IMR-90 (cell line): ENCODE data around the gene OR2C3. TPM values are rescaled to one million over a fixed set of nuclear protein-coding genes. Genes with fewer than 3 reads are reported as not detected.
A peak's percentile ranks its signal among the peaks of the same experiment; 100 is the strongest.

Experiments used
- ATAC-seq: fragments of 200-7000 bp; cut with Tn5 transposase; 2 replicates; pipeline ENCODE4 v1.9.1; 2020; ENCODE audit warnings: low read depth, mild to moderate bottlenecking, moderate library complexity
- BruUV-seq: library from RNA; stranded (reverse); fragments of 400-500 nt; replicated peaks from 2 replicates; lab custom pipeline; 2021; lab: Mats Ljungman, UMichigan
- CTCF ChIA-PET: fragments of 300-600 bp; formaldehyde crosslinking; extraction: SDS; loops from one replicate; lab custom pipeline; 2021; ENCODE audit warnings: antibody characterized with exemption; lab: Yijun Ruan, JAX
- POLR2A ChIA-PET: fragments of 300-600 bp; sonication (Branson Sonifier 250); formaldehyde crosslinking; loops from one replicate; lab custom pipeline; 2022; ENCODE audit warnings: antibody characterized with exemption; ENCODE audit not compliant: unreplicated experiment; lab: Charles Lee
- DNase-seq: peaks from one replicate; pipeline ENCODE4 v3.0.0; 2013
- H2AFZ ChIP-seq: replicated peaks from 2 replicates; pipeline ENCODE3; 2013; ENCODE audit warnings: low read length, mild to moderate bottlenecking; ENCODE audit not compliant: poor library complexity
- H2AK5ac ChIP-seq: 2 replicates; pipeline ENCODE4 v1.6.1; 2013; ENCODE audit warnings: low read depth, low read length, inconsistent platforms
- H2AK9ac ChIP-seq: replicated peaks from 2 replicates; pipeline ENCODE3; 2013; ENCODE audit warnings: mild to moderate bottlenecking, low read depth, low read length, moderate library complexity; ENCODE audit not compliant: poor library complexity
- H2BK120ac ChIP-seq: 2 replicates; pipeline ENCODE4 v1.6.1; 2013; ENCODE audit warnings: low read depth, low read length, inconsistent platforms
- H2BK15ac ChIP-seq: 3 replicates; pipeline ENCODE4 v1.6.1; 2013; ENCODE audit warnings: low read depth, low read length, inconsistent platforms
- H2BK20ac ChIP-seq: 2 replicates; pipeline ENCODE4 v1.6.1; 2013; ENCODE audit warnings: low read depth, mild to moderate bottlenecking, inconsistent platforms, low read length, moderate library complexity
- H2BK5ac ChIP-seq: 2 replicates; pipeline ENCODE4 v1.6.1; 2013; ENCODE audit warnings: mild to moderate bottlenecking, low read depth, low read length, inconsistent platforms; ENCODE audit not compliant: poor library complexity, severe bottlenecking
- H3K14ac ChIP-seq: replicated peaks from 2 replicates; pipeline ENCODE4 v1.6.1; 2013; ENCODE audit warnings: low read depth, low read length, inconsistent platforms
- H3K18ac ChIP-seq: 2 replicates; pipeline ENCODE4 v1.6.1; 2013; ENCODE audit warnings: low read depth, low read length, control low read depth
- H3K23ac ChIP-seq: 2 replicates; pipeline ENCODE4 v1.6.1; 2013; ENCODE audit warnings: low read depth, low read length, inconsistent platforms
- H3K27ac ChIP-seq: 2 replicates; pipeline ENCODE4 v1.5.1; 2013; ENCODE audit warnings: mild to moderate bottlenecking, control low read depth, low read length; ENCODE audit not compliant: insufficient read depth
- H3K27me3 ChIP-seq: 2 replicates; pipeline ENCODE4 v1.6.1; 2013; ENCODE audit warnings: low read length; ENCODE audit not compliant: control insufficient read depth, insufficient read depth
- H3K36me3 ChIP-seq: 2 replicates; pipeline ENCODE4 v1.6.1; 2013; ENCODE audit warnings: low read length, mixed read lengths; ENCODE audit not compliant: control insufficient read depth, insufficient read depth
- H3K4ac ChIP-seq: 2 replicates; pipeline ENCODE4 v1.6.1; 2013; ENCODE audit warnings: low read depth, low read length, inconsistent platforms
- H3K4me1 ChIP-seq: 2 replicates; pipeline ENCODE4 v1.6.1; 2013; ENCODE audit warnings: low read length, mixed read lengths; ENCODE audit not compliant: control insufficient read depth, insufficient read depth
- H3K4me2 ChIP-seq: 2 replicates; pipeline ENCODE4 v1.6.1; 2013; ENCODE audit warnings: low read depth, mild to moderate bottlenecking, control low read depth, low read length, moderate library complexity
- H3K4me3 ChIP-seq: 2 replicates; pipeline ENCODE4 v1.5.1; 2013; ENCODE audit warnings: low read depth, mild to moderate bottlenecking, control low read depth, low read length, moderate library complexity; ENCODE audit not compliant: insufficient read depth
- H3K56ac ChIP-seq: 2 replicates; pipeline ENCODE4 v1.6.1; 2013; ENCODE audit warnings: low read length, inconsistent platforms; ENCODE audit not compliant: insufficient read depth; ENCODE audit errors: extremely low read depth
- H3K79me1 ChIP-seq, 2 experiments: 2 replicates each; pipeline ENCODE4 v1.6.1; 2013; ENCODE audit warnings: low read length in 2 of 2, inconsistent platforms in 1 of 2, low read depth in 1 of 2
- H3K9ac ChIP-seq: 2 replicates; pipeline ENCODE4 v1.6.1; 2013; ENCODE audit warnings: low read depth, low read length, control low read depth
- H3K9me1 ChIP-seq: 2 replicates; pipeline ENCODE4 v1.6.1; 2013; ENCODE audit warnings: low read length, inconsistent platforms; ENCODE audit not compliant: insufficient read depth
- H3K9me3 ChIP-seq: 2 replicates; pipeline ENCODE4 v1.6.1; 2013; ENCODE audit warnings: low read length; ENCODE audit not compliant: control insufficient read depth, insufficient read depth
- H4K20me1 ChIP-seq: 2 replicates; pipeline ENCODE4 v1.6.1; 2013; ENCODE audit warnings: low read length, inconsistent platforms; ENCODE audit not compliant: insufficient read depth
- H4K5ac ChIP-seq: 2 replicates; pipeline ENCODE4 v1.6.1; 2013; ENCODE audit warnings: mild to moderate bottlenecking, low read depth, low read length, control low read depth
- H4K8ac ChIP-seq, 2 experiments: 2 replicates each; pipeline ENCODE4 v1.6.1; 2013; ENCODE audit warnings: low read depth in 2 of 2, low read length in 2 of 2, control low read depth in 1 of 2, inconsistent platforms in 1 of 2
- H4K91ac ChIP-seq: 2 replicates; pipeline ENCODE4 v1.6.1; 2013; ENCODE audit warnings: low read depth, low read length, inconsistent platforms; ENCODE audit not compliant: insufficient read depth
- CEBPB ChIP-seq: IDR thresholded peaks from 2 replicates; pipeline ENCODE4 v1.6.1; 2012; ENCODE audit warnings: low read depth, low read length, improper control_type of control experiment
- RAD21 ChIP-seq: IDR thresholded peaks from 2 replicates; pipeline ENCODE4 v1.6.1; 2012; ENCODE audit warnings: low read length, improper control_type of control experiment
- WGBS, 2 experiments: methylation state at CpG; one replicate each; pipeline versions ENCODE4 v1.1.5 to v1.1.7; 2013; ENCODE audit warnings: missing lambda C conversion rate in 2 of 2; ENCODE audit not compliant: insufficient read length in 1 of 2; ENCODE audit errors: extremely low coverage in 2 of 2; 5-methylcytosine and 5-hydroxymethylcytosine counted together
- dilution Hi-C: fragments of 300-500 bp; cut with HindIII; formaldehyde crosslinking; loops from one replicate; pipeline ENCODE4 v1.14.3; 2018; ENCODE audit warnings: low sequenced_read_pairs; ENCODE audit not compliant: unreplicated experiment
- in situ Hi-C: fragments of 300-500 bp; cut with MboI; formaldehyde crosslinking; loops from 3 replicates; pipeline ENCODE4 v1.14.3; 2019; ENCODE audit warnings: low sequenced_read_pairs, inconsistent platforms, mixed read lengths
- intact Hi-C: fragments of 100-400 bp; cut with micrococcal nuclease; formaldehyde crosslinking; loops from 2 replicates; pipeline ENCODE4 v1.10.0; 2022
- polyA plus RNA-seq, 3 experiments: library from polyadenylated mRNA; depleted of rRNA; stranded (reverse); fragments of >200 nt; gene quantifications; 2 replicates each; pipeline ENCODE4 v1.2.3, GENCODE V29; 2012; ENCODE audit warnings: low replicate concordance in 1 of 3
- total RNA-seq: library from RNA; depleted of rRNA; stranded (reverse); fragments of >200 nt; gene quantifications from 2 replicates; pipeline ENCODE4 v1.2.3, GENCODE V29; 2012

The OR2C3 gene
- total and polyA plus RNA-seq, 2 of the 4 experiments (the other 2 are of a cell fraction): not detected

- Histone ChIP-seq H2BK20ac (no peak within 1 kb of the TSS), H3K56ac (no peak within 1 kb of the TSS), H3K9me1 (no peaks in the 10 kb centered on the region), H4K5ac (no peak within 1 kb of the TSS), H4K8ac (no peak within 1 kb of the TSS), H3K79me1 (no peaks in the 10 kb centered on the region), H3K4me3 (no peak within 1 kb of the TSS), H3K18ac (no peak within 1 kb of the TSS), H2BK5ac (no peak within 1 kb of the TSS), H3K4ac (no peak within 1 kb of the TSS), H3K4me2 (no peak within 1 kb of the TSS), H2AK9ac (no peak within 1 kb of the TSS), H3K9me3 (peaks cover 7% of the 10 kb centered on the region), H2BK15ac (no peak within 1 kb of the TSS), H4K20me1 (no peaks in the 10 kb centered on the region), H2AFZ (no peak within 1 kb of the TSS), H3K14ac (no peak within 1 kb of the TSS), H3K23ac (no peak within 1 kb of the TSS), H3K9ac (no peak within 1 kb of the TSS), H3K4me1 (no peaks in the 10 kb centered on the region), H3K27me3 (no peaks in the 10 kb centered on the region), H3K27ac (no peak within 1 kb of the TSS), H2AK5ac (no peak within 1 kb of the TSS), H3K36me3 (no peaks in the 10 kb centered on the region), H2BK120ac (no peak within 1 kb of the TSS), H4K91ac (no peak within 1 kb of the TSS)
- in situ Hi-C loops: no loop called here
- dilution Hi-C loops: no loop called here
- ATAC-seq (no peak), DNase-seq (no peak)
- TF ChIP-seq RAD21 (no peak), CEBPB (0 out of 2 replicates have a peak, but pooled peaks have one; percentile 1)
- ChIA-PET POLR2A (no interaction called here), CTCF (no interaction called here)
- BruUV-seq: no TSS peak
- intact Hi-C loops: no loop called here
- 52% methylated on average over 5 of the region's 13 CpGs; no CpG with 5 or more reads in 1 of the 2 experiments for WGBS, 2 experiments
These were observed 12.5 kb upstream of the OR2C3 start, which contains the start of gene GCSAML for GRCh38 chr1:247548769-247549182. TSS of gene GCSAML (plus strand) at chr1:247549134. CDS start at chr1:247549192, 58 bp downstream.
